GM19468 (cell line): ENCODE measurements around the gene COMMD1.
"Not testable (repeated sequence)": the region's sequence is repeated elsewhere in the genome, so short reads cannot be mapped to it uniquely, and the experiment has no call there.

Experiments
- ATAC-seq: cut with Tn5 transposase; IDR thresholded peaks from one replicate; pipeline ENCODE4 v1.9.1; 2021; ENCODE audit warnings: mild to moderate bottlenecking, moderate library complexity, moderate number of reproducible peaks; ENCODE audit not compliant: unreplicated experiment; ENCODE audit errors: extremely low read depth

Gene COMMD1

GRCh38 chr2:61961231-61961901 is 55.9 kb downstream of the COMMD1 start:
- no peak for ATAC-seq

DNA sequence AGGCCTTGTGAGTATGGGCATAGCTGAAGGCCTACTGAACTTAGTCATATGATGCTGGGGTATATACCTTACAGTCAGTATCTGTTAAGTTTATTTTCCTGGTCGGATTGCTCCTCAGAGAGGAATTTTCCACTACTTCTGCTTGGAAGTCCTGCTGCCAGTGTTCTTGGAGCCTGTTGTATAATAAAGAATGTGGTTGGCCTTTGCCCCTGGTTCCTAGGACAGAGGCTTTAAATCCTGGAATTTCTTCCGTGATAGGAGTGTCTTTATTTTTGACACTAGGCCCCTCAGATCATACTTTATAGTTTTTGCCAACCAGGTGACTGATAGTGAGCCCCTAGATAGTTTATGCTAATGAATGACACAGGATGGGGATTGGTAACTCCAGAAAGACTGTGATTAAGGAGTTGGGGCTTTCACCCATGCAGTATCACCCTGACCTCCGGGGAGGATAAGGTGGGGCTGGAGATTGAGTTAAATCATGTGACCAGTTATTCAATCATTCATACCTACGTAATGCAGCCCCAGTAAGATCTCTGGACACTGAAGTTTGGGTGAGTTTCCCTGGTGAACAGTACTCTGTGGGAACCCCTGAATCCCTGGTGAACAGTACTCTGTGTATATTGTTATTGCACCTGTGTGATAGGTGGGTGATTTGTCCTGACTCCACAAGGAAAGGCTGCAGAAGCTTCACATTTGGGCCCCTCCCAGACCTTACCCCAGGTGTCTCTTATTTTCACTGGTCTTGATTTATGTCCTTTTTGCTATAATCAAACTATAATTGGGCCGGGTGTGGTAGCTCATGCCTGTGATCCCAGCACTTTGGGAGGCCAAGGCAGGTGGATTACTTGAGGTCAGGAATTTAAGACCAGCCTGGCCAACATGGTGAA is 56.9 kb downstream of the COMMD1 start:
- no peak for ATAC-seq

GRCh38 chr2:61966087-61966727 is 60.7 kb downstream of the COMMD1 start:
- ATAC-seq = no peak

- ATAC-seq = no peak
Measured at GRCh38 chr2:61967262-61967661, 61.8 kb downstream of the COMMD1 start.

GRCh38 chr2:61969376-61969775 is 63.9 kb downstream of the COMMD1 start:
- ATAC-seq = no peak

- no peak for ATAC-seq
Measured at GRCh38 chr2:61970807-61971556, 65.5 kb downstream of the COMMD1 start.

GRCh38 chr2:61978522-61978921 is 73.0 kb downstream of the COMMD1 start:
- ATAC-seq = no peak

DNA sequence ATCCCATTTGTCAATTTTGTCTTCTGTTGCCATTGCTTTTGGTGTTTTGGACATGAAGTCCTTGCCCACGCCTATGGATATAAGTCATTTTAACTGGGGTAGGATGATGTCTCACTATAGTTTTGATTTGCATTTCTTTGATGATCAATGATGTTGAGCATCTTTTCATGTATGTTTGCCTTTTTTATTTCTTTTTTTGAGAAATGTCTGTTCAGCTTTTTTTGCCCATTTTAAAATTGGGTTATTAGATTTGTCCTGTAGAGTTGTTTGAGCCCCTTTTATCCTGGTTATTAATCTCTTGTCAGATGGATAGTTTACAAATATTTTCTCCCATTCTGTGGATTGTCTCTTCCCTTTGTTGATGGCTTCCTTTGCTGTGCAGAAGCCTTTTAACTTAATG is 75.3 kb downstream of the COMMD1 start:
- ATAC-seq = no peak

DNA sequence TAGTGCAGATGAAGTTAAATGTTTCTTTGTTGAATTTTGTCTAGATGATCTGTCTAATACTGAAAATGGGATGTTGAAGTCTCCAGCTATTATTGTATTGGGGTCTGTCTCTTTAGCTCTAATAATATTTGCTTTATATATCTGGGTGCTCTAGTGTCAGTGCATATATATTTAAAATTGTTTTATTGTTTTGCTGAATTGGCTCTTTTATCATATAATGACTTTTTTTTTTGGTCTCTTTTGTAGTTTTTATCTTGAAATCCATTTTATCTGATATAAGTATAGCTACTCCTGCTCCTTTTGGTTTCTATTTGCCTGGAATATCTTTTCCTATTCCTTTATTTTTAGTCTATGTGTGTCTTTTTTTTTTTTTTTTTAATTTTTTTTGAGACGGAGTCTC is 79.2 kb downstream of the COMMD1 start:
- ATAC-seq = no peak

DNA sequence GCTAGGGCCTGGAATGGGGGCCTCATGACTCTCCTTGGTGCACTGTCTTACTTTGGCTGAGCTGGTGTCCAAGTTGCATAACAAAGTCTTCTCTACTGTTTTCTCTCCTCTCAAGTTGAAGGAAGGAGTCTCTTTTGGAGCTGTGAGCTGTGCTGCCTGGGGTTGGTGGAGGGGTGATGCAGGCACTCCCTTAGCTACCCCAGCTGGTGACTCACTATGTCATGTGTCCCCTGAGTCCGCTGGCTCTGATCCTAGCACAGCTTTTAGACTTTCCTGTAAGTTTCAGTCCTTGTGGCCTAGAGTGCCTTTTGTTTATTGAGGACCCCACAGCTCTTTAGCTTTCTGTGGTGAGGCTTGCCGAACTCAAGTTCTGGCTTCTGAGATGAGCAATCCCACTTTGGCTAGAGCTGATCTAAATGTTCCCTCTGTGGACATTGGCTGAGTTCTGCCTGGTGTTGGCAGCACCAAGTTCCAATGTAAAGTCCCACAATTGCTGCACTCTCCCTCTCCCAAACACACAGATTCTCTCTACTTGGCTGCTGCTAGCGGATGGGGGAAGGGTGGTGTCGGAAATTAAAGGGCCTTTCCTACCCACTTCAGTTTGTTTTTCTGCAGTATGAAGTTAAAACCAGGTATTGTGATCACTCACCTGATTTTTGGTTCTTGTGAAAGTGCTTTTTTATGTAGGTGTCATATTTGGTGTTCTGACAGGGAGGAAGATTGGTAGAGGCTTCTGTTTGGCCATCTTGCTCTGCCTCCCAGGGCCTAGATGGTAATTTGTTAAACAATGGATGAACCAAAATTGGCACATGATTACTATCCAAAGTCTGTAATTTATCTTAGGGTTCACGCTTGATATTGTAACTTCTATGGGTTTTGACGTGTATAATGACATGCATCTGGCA is 83.2 kb downstream of the COMMD1 start:
- ATAC-seq = no peak

GRCh38 chr2:61993422-61994024 is 88.0 kb downstream of the COMMD1 start:
- no peak for ATAC-seq

DNA sequence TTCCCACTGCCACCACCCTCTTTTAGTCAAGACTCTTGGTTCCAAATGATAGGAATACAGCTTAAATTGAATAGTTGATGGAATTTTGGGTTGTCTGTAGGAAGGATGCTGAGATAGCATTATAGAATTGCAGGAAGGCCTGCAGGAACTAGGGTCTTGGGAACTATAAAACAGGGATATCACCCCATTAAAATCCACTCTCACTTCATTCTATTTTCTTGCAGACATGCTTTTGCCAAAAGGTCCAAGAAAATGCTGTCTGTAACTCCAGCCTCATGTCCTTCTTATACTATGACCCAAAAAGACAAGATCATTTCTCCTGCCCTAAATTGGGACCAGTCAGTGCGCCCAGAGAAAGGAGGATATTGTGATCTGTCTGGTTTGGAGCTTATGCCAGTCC is 89.1 kb downstream of the COMMD1 start:
- ATAC-seq = no peak

GRCh38 chr2:61995065-61995464 is 89.6 kb downstream of the COMMD1 start:
- ATAC-seq = no peak

DNA sequence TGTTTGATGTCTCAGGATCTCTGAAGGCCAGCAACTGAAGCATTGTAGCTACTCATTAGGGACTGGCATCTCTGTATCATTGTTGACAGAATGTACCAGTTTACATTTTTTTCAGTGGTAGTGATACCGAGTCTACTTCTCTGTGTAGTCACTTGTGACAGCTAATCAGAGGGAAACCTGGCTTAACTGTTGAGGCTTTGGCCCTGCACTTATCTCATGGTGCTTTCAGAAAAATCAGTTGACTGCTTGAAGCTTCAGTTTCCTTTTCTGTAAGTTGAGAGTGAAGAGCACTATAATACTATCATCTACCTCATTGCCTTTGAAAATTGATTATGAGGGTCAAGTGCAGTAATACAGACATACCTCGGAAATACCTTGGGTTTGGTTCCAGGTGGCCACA is 90.0 kb downstream of the COMMD1 start:
- peak; percentile 66 for ATAC-seq

- ATAC-seq = no peak
Measured at GRCh38 chr2:61998426-61998825, 93.0 kb downstream of the COMMD1 start.

GRCh38 chr2:62000538-62000937 is 95.1 kb downstream of the COMMD1 start:
- ATAC-seq = no peak

DNA sequence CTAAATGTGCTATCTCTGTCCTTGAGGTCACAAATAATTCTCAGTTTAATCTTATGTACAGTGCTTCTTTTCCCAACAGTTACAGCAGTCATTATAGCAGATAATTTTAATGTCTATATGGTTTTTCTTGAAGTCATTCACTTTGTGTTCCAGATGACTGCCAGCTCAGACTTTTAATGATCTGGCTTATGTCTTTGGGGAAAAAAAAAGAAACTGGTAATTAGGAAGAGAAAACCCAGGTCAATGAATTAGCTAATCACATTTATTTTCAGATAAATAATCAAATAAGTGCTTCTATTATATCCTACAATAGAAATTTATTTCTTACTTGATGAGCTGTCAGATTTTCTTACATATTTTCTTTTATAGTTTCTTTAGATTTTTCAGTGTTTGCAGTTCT is 96.0 kb downstream of the COMMD1 start:
- ATAC-seq = no peak

DNA sequence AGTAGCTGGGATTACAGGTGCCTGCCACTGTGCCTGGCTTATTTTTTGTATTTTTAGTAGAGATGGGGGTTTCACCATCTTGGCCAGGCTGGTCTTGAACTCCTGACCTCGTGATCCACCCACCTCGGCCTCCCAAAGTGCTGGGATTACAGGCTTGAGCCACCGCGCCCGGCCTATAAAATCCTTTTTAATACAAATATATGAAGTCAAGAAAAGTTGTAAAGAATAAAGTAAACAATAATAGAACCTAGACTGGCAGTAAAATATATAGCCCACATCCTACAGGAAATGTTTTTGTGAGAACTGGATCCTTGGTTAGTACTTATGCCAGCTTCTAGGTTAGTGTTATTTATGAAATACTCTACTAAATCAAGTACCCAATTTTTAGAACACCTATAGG is 99.0 kb downstream of the COMMD1 start:
- ATAC-seq = not testable (repeated sequence)

GRCh38 chr2:62007555-62007954 is 102.1 kb downstream of the COMMD1 start:
- ATAC-seq = no peak
